ENCODE measurements around the gene KDELR3.

GRCh38 chr22:38456841-38457699 lies 10.8 kb upstream of the KDELR3 start:
- TF ChIP-seq, protein P1, sequence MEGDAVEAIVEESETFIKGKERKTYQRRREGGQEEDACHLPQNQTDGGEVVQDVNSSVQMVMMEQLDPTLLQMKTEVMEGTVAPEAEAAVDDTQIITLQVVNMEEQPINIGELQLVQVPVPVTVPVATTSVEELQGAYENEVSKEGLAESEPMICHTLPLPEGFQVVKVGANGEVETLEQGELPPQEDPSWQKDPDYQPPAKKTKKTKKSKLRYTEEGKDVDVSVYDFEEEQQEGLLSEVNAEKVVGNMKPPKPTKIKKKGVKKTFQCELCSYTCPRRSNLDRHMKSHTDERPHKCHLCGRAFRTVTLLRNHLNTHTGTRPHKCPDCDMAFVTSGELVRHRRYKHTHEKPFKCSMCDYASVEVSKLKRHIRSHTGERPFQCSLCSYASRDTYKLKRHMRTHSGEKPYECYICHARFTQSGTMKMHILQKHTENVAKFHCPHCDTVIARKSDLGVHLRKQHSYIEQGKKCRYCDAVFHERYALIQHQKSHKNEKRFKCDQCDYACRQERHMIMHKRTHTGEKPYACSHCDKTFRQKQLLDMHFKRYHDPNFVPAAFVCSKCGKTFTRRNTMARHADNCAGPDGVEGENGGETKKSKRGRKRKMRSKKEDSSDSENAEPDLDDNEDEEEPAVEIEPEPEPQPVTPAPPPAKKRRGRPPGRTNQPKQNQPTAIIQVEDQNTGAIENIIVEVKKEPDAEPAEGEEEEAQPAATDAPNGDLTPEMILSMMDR (conservative IDR thresholded peaks at IDR 0.05 in 1 of 2, IDR thresholded peaks at IDR 0.05 in 1 of 2; ENCODE audit: low read depth in 1 of 2, low read length in 2 of 2), result no peak
- TF ChIP-seq EZH2 (IDR thresholded peaks at IDR 0.05; ENCODE audit: low read length, missing control alignments), result no peak

Measured in fibroblast of lung (primary cell).